ENCODE measurements around the gene DIABLO. TPM values are rescaled to one million over a fixed set of nuclear protein-coding genes. Genes with fewer than 3 reads are reported as not detected.
A peak's percentile ranks its signal among the peaks of the same experiment; 100 is the strongest.
"Not testable (repeated sequence)": the region's sequence is repeated elsewhere in the genome, so short reads cannot be mapped to it uniquely, and the experiment has no call there.

DIABLO gene
- total RNA-seq, 1 donor from 2014 or later: 58.7 TPM

DNA sequence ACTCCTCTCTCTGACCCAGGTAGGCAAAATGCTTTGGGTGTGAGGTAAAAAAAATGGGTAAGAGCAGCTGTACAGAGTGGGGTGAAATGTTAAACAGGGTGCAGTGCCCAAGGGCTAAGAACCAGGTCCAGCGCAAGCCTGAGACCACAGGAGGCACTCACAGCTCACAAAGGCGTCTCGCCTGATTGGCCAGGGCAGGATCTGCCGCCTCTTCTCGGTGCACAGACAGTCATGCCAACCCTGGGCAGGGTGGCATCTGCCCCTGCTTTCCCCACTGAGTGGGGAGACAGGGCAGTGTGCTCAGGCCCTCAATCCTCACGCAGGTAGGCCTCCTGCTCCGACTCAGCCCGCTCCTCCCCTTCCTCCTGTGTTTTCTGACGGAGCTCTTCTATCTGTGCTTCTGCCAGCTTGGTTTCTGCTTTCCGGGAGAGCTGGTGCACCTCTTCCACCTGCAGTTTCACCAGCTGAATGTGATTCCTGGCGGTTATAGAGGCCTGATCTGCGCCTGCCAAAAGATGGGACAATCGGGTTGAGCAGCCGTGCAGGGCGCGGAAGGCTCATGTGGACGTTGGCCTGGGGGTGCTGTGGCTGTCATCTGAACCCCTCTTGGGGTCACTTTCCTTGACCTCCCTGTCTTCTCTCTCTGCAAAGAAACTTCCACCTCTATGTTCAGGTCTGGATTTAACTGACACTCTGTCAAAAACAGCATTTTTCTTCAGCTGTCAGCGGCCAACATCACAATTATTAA is 17.6 kb downstream of the DIABLO start:
- DNase-seq (ENCODE audit: low read depth in 2 of 2): no peak

DNA sequence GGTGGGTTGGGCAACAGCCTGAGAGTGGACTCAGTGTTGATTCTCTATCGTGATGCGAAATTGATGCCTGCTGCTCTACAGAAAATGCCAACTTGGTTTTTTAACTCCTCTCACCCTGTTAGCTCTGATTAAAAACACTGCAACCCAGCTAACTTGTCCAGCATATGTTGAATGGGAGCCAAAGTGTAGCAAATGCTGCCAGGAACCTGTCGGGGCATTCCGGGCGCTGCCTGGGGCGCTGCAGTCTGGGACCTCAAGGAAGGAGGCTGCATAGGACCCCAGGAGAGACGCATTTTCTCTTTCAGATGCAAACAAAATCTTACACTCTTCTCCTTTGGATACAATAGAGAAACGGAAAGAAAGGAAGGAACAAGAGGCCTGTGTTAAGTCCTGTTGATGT is 18.5 kb downstream of the DIABLO start:
- no peak for DNase-seq (ENCODE audit: low read depth in 2 of 2)

GRCh38 chr12:122206976-122207375 is 18.9 kb downstream of the DIABLO start:
- DNase-seq (ENCODE audit: low read depth in 2 of 2): no peak

- DNase-seq (ENCODE audit: low read depth in 2 of 2): no peak
These were observed 19.6 kb downstream of the DIABLO start for GRCh38 chr12:122206111-122206881.

- DNase-seq (ENCODE audit: low read depth in 2 of 2): no peak
These were observed 20.6 kb downstream of the DIABLO start for GRCh38 chr12:122205053-122205925.

DNA sequence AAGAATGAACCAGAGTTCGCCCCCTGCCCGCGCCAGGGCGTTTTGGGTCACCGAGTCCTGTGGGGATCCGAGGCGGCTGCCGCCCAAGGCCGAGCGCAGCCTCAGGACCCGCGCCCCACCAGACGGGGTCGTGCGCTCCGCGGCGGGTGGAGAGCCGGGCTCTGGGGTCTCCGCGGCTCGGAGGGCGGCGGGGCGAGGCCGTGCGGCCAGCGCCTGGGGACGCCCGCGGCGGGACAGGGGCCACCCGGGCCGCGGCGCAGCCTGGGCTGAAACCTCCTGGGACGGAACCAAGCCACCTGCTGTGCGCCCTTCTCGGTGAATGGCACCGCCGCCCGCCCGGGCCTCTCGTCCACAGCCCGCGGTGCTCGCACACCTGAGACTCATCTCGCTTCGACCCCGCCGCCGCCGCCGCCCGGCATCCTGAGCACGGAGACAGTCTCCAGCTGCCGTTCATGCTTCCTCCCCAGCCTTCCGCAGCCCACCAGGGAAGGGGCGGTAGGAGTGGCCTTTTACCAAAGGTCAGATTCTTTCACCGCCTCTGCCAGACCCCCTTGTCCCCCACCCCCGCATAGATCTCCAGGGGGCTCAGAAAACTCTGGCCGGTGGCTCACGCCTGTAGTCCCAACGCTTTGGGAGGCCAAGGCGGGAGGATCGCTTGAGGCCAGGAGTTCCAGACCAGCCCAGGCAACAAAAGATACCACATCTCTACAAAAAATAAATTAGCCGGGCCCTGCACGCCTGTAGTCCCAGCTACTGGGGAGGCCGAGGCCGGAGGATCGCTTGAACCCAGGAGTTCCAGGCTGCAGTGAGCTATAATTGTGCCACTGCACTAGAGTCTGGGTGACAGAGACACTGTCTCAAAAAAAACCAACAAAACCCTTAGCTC is 21.4 kb downstream of the DIABLO start:
- no peak for DNase-seq (ENCODE audit: low read depth in 2 of 2)

DNA sequence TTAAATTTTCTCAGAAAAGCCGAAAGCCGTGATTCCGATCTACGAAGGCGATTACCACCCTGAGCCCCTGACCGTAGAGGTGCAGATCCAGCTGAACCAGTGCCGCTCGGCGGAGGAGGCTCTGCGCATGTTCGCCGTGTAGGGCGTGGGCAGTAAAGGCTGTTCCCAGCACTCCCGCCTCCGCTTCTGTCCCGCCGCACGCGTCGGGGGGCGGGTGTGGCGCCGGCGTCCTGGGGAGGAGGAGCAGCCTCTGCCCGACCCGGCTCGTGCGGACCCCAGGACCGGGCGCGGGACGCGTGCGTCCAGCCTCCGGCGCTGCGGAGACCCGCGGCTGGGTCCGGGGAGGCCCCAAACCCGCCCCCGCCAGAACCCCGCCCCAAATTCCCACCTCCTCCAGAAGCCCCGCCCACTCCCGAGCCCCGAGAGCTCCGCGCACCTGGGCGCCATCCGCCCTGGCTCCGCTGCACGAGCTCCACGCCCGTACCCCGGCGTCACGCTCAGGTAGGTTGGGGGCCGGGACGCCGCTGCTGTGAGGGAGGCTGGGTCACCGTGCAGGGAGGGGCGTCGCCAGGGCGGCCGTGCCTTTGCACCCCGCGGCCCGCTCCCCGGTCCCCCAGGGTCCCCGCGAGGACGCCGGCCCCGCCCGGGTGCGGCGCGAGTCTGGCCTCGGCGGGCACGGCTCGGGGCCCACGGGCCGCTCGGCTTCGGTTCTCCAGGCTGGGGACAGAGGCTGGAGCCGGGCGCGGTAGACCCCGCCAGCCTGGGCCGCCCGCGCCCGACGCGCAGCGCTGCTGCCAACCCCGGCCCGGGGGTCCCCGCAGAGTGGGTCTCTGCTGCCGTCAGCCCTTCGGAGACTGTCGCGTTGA is 22.3 kb downstream of the DIABLO start, which contains the start of gene B3GNT4:
Gene B3GNT4, plus strand, starts transcription at position 409 of the 866 bp plus-strand sequence. CDS start 910 bp downstream, outside the sequence.
- DNase-seq (ENCODE audit: low read depth in 2 of 2): peak in 1 of 2 donors; percentile 49

DNA sequence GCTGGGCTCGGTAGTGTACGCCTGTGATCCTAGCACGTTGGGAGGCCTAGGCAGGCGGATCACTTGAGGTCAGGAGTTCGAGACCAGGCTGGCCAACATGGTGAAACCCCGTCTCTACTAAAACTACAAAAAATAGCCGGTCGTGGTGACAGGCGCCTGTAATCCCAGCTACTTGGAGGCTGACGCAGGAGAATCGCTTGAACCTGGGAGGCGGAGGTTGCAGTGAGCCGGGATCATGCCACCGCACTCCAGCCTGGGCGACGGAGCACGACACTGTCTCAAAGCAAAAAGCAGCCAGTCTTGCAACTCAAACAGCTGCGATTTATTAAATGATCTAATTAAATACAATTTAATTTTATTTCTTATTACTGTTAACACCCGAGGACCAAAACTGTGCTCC is 23.0 kb downstream of the DIABLO start:
- DNase-seq (ENCODE audit: low read depth in 2 of 2): not testable (repeated sequence)

GRCh38 chr12:122202017-122202416 is 23.8 kb downstream of the DIABLO start:
- no peak for DNase-seq (ENCODE audit: low read depth in 2 of 2)

- no peak for DNase-seq (ENCODE audit: low read depth in 2 of 2)
These were observed 24.5 kb downstream of the DIABLO start for GRCh38 chr12:122201381-122201780.

DNA sequence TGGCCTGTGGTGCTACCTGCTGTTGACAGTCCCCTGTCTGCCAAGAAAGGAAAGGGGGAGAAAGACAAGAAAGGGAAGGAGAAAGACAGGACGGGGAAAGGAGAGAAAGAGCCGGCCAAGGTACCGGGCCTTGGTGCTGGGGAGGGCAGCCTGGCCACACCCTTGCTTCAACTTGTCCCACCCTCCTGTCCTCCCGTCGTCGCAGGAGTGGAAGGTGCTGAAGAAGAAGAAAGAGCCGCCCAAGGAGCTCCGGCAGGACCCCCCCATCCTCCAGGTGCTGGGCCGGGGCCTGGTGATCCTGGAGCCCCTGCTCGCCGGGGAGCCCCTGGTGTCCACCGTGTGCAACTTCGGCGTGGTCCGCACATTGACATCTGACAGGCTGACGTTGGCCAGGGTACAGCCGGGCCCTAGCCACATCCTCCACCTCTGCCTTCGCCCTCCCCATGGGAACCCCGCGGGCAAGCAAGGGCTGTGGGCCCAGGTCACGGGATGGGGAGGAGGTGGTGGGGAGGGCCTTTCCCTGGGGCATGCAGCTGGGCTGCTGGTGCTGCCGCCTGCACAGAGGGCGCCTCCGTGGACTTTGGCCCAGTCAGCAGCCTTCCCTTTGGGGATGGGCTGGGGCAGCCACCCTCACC is 25.2 kb downstream of the DIABLO start:
- no peak for DNase-seq (ENCODE audit: low read depth in 2 of 2)

- no peak for DNase-seq (ENCODE audit: low read depth in 2 of 2)
These were observed 26.1 kb downstream of the DIABLO start for GRCh38 chr12:122199484-122200355.

DNA sequence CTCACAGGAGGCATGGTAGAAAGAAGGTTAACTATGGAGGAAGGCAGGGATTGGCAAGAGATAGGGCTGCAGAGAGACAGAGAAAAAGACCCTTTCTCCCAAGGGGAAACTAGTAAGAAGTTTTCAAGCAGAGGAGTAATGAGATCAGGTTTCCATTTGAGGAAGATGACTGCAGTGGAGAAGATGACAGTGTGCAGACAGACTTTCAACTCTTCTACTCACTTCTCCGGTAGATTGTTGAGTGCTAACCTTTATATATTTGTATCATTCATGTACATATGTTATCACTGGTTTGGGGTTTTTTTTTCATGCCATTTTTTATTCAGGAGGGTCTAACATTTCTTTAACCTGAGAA is 28.3 kb downstream of the DIABLO start:
- DNase-seq (ENCODE audit: low read depth in 2 of 2): no peak

DNA sequence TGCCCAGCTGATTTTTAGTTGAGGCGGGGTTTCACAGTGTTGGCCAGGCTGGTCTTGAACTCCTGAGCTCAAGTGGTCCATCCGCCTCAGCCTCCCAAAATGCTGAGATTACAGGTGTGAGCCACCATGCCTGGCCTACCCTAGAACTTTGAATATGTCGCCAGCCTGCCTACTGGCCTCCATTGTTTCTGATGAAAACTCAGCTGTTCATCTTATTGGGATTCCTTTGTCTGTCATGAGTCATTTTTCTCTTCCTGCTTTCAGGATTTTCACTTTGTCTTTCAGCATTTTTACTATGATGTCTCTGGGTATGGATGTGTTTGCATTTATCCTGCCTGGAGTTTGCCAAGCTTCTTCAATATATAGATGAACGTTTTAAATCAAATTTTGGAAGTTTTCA is 30.4 kb downstream of the DIABLO start:
- DNase-seq (ENCODE audit: low read depth in 2 of 2): no peak

GRCh38 chr12:122194804-122195203 is 31.0 kb downstream of the DIABLO start:
- DNase-seq (ENCODE audit: low read depth in 2 of 2): no peak

- DNase-seq (ENCODE audit: low read depth in 2 of 2): no peak
These were observed 33.4 kb downstream of the DIABLO start for GRCh38 chr12:122192441-122192840.

DNA sequence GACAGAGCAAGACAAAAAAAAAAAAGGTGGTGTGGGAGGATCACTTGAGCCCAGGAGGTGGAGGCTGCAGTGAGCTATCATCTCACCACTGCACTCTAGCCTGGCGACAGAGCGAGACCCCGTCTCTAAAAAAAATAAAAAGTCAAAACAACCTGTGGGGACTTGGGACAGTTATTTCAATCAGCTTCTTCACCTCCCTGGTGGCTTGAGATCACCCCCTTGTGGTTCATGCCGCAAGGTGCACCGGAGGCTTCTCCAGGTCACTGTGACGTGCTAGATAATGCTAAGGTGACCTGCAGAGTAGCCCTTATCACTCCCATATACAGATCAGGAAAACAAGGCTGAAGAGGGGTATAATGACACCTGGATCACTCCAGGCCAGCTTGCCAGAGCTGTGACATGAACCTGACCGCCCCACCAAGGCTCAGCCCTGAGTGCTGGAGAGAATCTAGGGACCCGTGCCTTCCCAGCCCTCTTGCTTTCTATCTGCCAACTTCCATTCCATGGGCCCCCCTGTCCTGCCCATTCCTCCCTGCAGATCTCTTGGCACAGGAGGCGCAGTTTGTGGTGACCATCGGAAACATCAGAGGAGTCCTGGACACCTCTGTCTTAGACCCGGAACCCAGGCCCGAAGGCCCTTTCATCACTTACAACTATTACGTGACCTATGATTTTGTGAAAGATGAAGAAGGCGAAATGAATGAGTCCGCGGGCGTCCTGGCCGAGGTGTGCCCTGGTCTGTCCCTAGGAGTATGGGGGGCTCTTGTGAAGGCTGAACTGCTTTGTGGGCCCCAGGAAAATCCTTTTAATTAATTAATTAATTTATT is 34.8 kb downstream of the DIABLO start:
- peak; percentile 56 to 74 for DNase-seq (ENCODE audit: low read depth in 2 of 2)

Data from dermis microvascular lymphatic vessel endothelial cell (primary cell).